DOHH2 (cell line): ENCODE measurements around the gene SLC9A2.

Experiments
- H3F3A ChIP-seq: fragments of 200-600 bp; sonication (generic), shearing (Covaris generic); 2 replicates; pipeline ENCODE4 v1.6.0; 2016; ENCODE audit warnings: antibody characterized with exemption, mild to moderate bottlenecking; ENCODE audit not compliant: control insufficient read depth, insufficient read depth
- H3K27ac ChIP-seq: fragments of 200-600 bp; sonication (generic); 2 replicates; pipeline ENCODE4 v1.5.1; 2014; ENCODE audit warnings: low read depth, mild to moderate bottlenecking, low read length, moderate library complexity
- H3K27me3 ChIP-seq: fragments of 200-600 bp; sonication (generic); 2 replicates; pipeline ENCODE4 v1.6.1; 2014; ENCODE audit warnings: mild to moderate bottlenecking, low read length, mixed read lengths; ENCODE audit not compliant: control insufficient read depth
- H3K36me3 ChIP-seq: fragments of 200-600 bp; sonication (generic); 2 replicates; pipeline ENCODE4 v1.6.1; 2014; ENCODE audit warnings: mild to moderate bottlenecking, low read length, moderate library complexity, mixed read lengths; ENCODE audit not compliant: control insufficient read depth
- H3K4me1 ChIP-seq: fragments of 200-600 bp; sonication (generic); 2 replicates; pipeline ENCODE4 v1.6.1; 2014; ENCODE audit warnings: mild to moderate bottlenecking, low read length, mixed read lengths; ENCODE audit not compliant: control insufficient read depth
- H3K4me2 ChIP-seq: fragments of 200-600 bp; sonication (generic); 2 replicates; pipeline ENCODE4 v1.6.0; 2014; ENCODE audit warnings: mild to moderate bottlenecking, low read length, moderate library complexity
- H3K4me3 ChIP-seq: fragments of 200-600 bp; sonication (generic); 2 replicates; pipeline ENCODE4 v1.5.1; 2014; ENCODE audit warnings: mild to moderate bottlenecking, low read length, mixed read lengths
- H3K79me2 ChIP-seq: fragments of 200-600 bp; sonication (generic); 2 replicates; pipeline ENCODE4 v1.6.1; 2014; ENCODE audit warnings: mild to moderate bottlenecking, low read length, mixed read lengths; ENCODE audit not compliant: control insufficient read depth
- H3K9me2 ChIP-seq: fragments of 200-600 bp; sonication (generic); replicated peaks from 2 replicates; pipeline ENCODE4 v1.6.1; 2014; ENCODE audit warnings: mild to moderate bottlenecking, low read length, mixed read lengths; ENCODE audit not compliant: control insufficient read depth
- H3K9me3 ChIP-seq: fragments of 200-600 bp; sonication (generic); 2 replicates; pipeline ENCODE4 v1.6.1; 2014; ENCODE audit warnings: antibody characterized with exemption, low read length, mixed read lengths; ENCODE audit not compliant: control insufficient read depth, insufficient read depth
- H4K20me1 ChIP-seq: fragments of 200-600 bp; sonication (generic); 2 replicates; pipeline ENCODE4 v1.6.0; 2014; ENCODE audit warnings: low read depth, mild to moderate bottlenecking, antibody characterized with exemption, low read length, moderate library complexity; ENCODE audit not compliant: control insufficient read depth, insufficient read depth
- EZH2phosphoT487 ChIP-seq: fragments of 200-600 bp; sonication (generic); IDR thresholded peaks from 2 replicates; pipeline ENCODE4 v1.6.1; 2017; ENCODE audit warnings: borderline replicate concordance, mild to moderate bottlenecking, antibody characterized with exemption, low read length, moderate library complexity, mixed read lengths
- TF ChIP-seq, protein P1 (sequence below): fragments of 200-600 bp; sonication (generic); IDR thresholded peaks from one replicate; pipeline ENCODE4 v1.5.1; 2014; ENCODE audit warnings: antibody characterized with exemption, mild to moderate bottlenecking, low read depth, low read length; ENCODE audit not compliant: poor library complexity, severe bottlenecking

The SLC9A2 gene

GRCh38 chr2:102660070-102660469 lies 40.7 kb downstream of the SLC9A2 start:
- H3K79me2 ChIP-seq = no peaks in the 10 kb centered on the region
- TF ChIP-seq EZH2phosphoT487 = no peak
- TF ChIP-seq, protein P1, sequence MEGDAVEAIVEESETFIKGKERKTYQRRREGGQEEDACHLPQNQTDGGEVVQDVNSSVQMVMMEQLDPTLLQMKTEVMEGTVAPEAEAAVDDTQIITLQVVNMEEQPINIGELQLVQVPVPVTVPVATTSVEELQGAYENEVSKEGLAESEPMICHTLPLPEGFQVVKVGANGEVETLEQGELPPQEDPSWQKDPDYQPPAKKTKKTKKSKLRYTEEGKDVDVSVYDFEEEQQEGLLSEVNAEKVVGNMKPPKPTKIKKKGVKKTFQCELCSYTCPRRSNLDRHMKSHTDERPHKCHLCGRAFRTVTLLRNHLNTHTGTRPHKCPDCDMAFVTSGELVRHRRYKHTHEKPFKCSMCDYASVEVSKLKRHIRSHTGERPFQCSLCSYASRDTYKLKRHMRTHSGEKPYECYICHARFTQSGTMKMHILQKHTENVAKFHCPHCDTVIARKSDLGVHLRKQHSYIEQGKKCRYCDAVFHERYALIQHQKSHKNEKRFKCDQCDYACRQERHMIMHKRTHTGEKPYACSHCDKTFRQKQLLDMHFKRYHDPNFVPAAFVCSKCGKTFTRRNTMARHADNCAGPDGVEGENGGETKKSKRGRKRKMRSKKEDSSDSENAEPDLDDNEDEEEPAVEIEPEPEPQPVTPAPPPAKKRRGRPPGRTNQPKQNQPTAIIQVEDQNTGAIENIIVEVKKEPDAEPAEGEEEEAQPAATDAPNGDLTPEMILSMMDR = no peak
- no peaks in the 10 kb centered on the region for H3K9me2 ChIP-seq
- no peak overlapping the region for H3K4me2 ChIP-seq
- no peaks in the 10 kb centered on the region for H3K27me3 ChIP-seq
- H3K9me3 ChIP-seq = no peaks in the 10 kb centered on the region
- H4K20me1 ChIP-seq = no peaks in the 10 kb centered on the region
- no peak overlapping the region for H3K27ac ChIP-seq
- H3F3A ChIP-seq = no peaks in the 10 kb centered on the region
- no peaks in the 10 kb centered on the region for H3K4me1 ChIP-seq
- H3K4me3 ChIP-seq = no peak overlapping the region
- H3K36me3 ChIP-seq = no peaks in the 10 kb centered on the region

- Histone ChIP-seq H3K9me2 (no peaks in the 10 kb centered on the region), H4K20me1 (no peaks in the 10 kb centered on the region), H3K9me3 (no peaks in the 10 kb centered on the region), H3K27me3 (no peaks in the 10 kb centered on the region), H3K27ac (no peak overlapping the region), H3K79me2 (no peaks in the 10 kb centered on the region), H3K4me3 (no peak overlapping the region), H3K4me1 (no peaks in the 10 kb centered on the region), H3F3A (no peaks in the 10 kb centered on the region), H3K36me3 (no peaks in the 10 kb centered on the region), H3K4me2 (no peak overlapping the region)
- no peak for TF ChIP-seq EZH2phosphoT487
- TF ChIP-seq, protein P1 = no peak
Measured at GRCh38 chr2:102660574-102660973, 41.2 kb downstream of the SLC9A2 start.

DNA sequence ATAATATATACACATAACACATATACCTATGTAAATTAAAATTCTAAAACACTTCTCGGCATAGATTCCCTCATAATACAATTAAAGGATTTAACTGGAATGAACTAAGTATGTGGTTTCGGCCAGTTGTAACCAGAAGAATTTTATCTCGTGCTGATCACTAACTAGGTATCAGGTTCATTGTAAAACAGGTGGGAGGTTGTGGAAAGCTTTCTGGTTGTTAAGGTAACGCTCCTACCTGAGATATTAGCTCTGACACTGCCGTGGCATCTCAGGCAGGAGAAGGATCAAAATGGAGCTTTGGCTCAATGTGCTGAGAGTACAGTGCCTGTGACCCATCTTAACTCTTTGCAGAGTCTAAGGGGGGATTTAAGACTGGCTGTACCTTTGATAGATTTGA lies 42.5 kb downstream of the SLC9A2 start:
- no peaks in the 10 kb centered on the region for H3F3A ChIP-seq
- no peaks in the 10 kb centered on the region for H3K79me2 ChIP-seq
- H3K9me2 ChIP-seq = no peaks in the 10 kb centered on the region
- H4K20me1 ChIP-seq = no peaks in the 10 kb centered on the region
- no peaks in the 10 kb centered on the region for H3K36me3 ChIP-seq
- no peaks in the 10 kb centered on the region for H3K9me3 ChIP-seq
- no peaks in the 10 kb centered on the region for H3K4me1 ChIP-seq
- H3K27me3 ChIP-seq = no peaks in the 10 kb centered on the region
- no peak overlapping the region for H3K4me3 ChIP-seq
- TF ChIP-seq EZH2phosphoT487 = no peak
- TF ChIP-seq, protein P1 = no peak
- H3K4me2 ChIP-seq = no peak overlapping the region
- H3K27ac ChIP-seq = no peak overlapping the region

DNA sequence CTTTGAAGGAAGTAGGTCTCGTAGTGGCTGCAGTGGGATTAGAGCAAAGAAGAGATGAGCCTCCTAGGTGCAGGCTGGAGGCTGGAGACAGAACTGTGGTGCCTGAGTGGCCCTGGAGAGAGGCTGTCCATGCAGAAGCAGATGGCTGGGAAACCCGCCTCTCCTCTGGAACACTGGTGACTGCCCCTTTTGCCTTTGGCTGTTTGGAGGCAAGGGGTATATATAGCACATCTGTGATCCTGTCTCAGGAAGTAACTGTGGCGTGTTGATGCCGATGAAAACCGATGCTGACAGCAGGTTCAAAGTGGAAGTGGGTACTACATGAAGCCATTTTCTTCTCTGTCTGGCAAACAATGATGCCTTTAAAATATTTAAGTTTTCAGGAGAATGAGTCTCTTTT lies 43.5 kb downstream of the SLC9A2 start:
- Histone ChIP-seq H3K4me3 (no peak overlapping the region), H3K4me1 (no peaks in the 10 kb centered on the region), H3F3A (no peaks in the 10 kb centered on the region), H3K27me3 (no peaks in the 10 kb centered on the region), H3K36me3 (no peaks in the 10 kb centered on the region), H3K9me2 (no peaks in the 10 kb centered on the region), H3K79me2 (no peaks in the 10 kb centered on the region), H4K20me1 (no peaks in the 10 kb centered on the region), H3K9me3 (no peaks in the 10 kb centered on the region), H3K4me2 (no peak overlapping the region), H3K27ac (no peak overlapping the region)
- TF ChIP-seq, protein P1 = no peak
- no peak for TF ChIP-seq EZH2phosphoT487
